Neuronal stem cell (in vitro differentiated cells): ENCODE results near the gene CDK17.

Experiments
- DNase-seq: peaks from one replicate; pipeline ENCODE4 v3.0.0-alpha.2; 2013; ENCODE audit warnings: low spot score
- H2AFZ ChIP-seq: one replicate; pipeline ENCODE4 v1.6.1; 2013; ENCODE audit warnings: mild to moderate bottlenecking, low read length, inconsistent platforms
- H2AK5ac ChIP-seq: 2 replicates; pipeline ENCODE4 v1.6.1; 2013; ENCODE audit warnings: low read depth, mild to moderate bottlenecking, inconsistent platforms, low read length, moderate library complexity, mixed read lengths
- H2BK120ac ChIP-seq: 2 replicates; pipeline ENCODE4 v1.6.1; 2013; ENCODE audit warnings: low read depth, mild to moderate bottlenecking, inconsistent platforms, low read length, moderate library complexity, mixed read lengths
- H2BK12ac ChIP-seq: one replicate; pipeline ENCODE4 v1.6.1; 2013; ENCODE audit warnings: low read length, inconsistent platforms
- H2BK15ac ChIP-seq: 2 replicates; pipeline ENCODE4 v1.6.1; 2013; ENCODE audit warnings: mild to moderate bottlenecking, low read length, inconsistent platforms, mixed read lengths
- H2BK5ac ChIP-seq: one replicate; pipeline ENCODE4 v1.6.1; 2013; ENCODE audit warnings: inconsistent platforms, mild to moderate bottlenecking, low read length, moderate library complexity
- H3K14ac ChIP-seq: one replicate; pipeline ENCODE4 v1.6.1; 2013; ENCODE audit warnings: low read length, inconsistent platforms
- H3K18ac ChIP-seq: 2 replicates; pipeline ENCODE4 v1.6.1; 2013; ENCODE audit warnings: low read length, inconsistent platforms
- H3K23ac ChIP-seq: 2 replicates; pipeline ENCODE4 v1.6.1; 2013; ENCODE audit warnings: low read depth, mild to moderate bottlenecking, mixed read lengths, low read length, inconsistent platforms; ENCODE audit not compliant: poor library complexity
- H3K27ac ChIP-seq: replicated peaks from 3 replicates; pipeline ENCODE4 v1.5.1; 2013; ENCODE audit warnings: low read length, inconsistent platforms
- H3K27me3 ChIP-seq, 3 experiments: 2 replicates each; pipeline ENCODE4 v1.6.1; 2013; ENCODE audit warnings: low read length in 3 of 3, mild to moderate bottlenecking in 2 of 3, inconsistent platforms in 1 of 3, low read depth in 1 of 3, mixed read lengths in 1 of 3, moderate library complexity in 1 of 3; ENCODE audit not compliant: control insufficient read depth in 3 of 3, insufficient read depth in 3 of 3
- H3K36me3 ChIP-seq, 2 donors: replicated peaks in 1 of 2; 2 replicates each; pipeline ENCODE4 v1.6.1; 2013; ENCODE audit warnings: low read length in 2 of 2; ENCODE audit not compliant: control insufficient read depth in 2 of 2, insufficient read depth in 2 of 2
- H3K4ac ChIP-seq: 2 replicates; pipeline ENCODE4 v1.6.1; 2013; ENCODE audit warnings: inconsistent platforms, mild to moderate bottlenecking, low read length, moderate library complexity
- H3K4me1 ChIP-seq, 2 donors: 1 replicate in 1 of 2; 2 replicates in 1 of 2; pipeline ENCODE4 v1.6.1; 2013; ENCODE audit warnings: low read length in 2 of 2, low read depth in 1 of 2; ENCODE audit not compliant: control insufficient read depth in 2 of 2, insufficient read depth in 1 of 2
- H3K4me2 ChIP-seq: one replicate; pipeline ENCODE4 v1.6.1; 2013; ENCODE audit warnings: mild to moderate bottlenecking, low read length, inconsistent platforms; ENCODE audit not compliant: insufficient read depth, poor library complexity, severe bottlenecking
- H3K4me3 ChIP-seq, 2 donors: 2 replicates each; pipeline ENCODE4 v1.5.1; 2013; ENCODE audit warnings: low read length in 2 of 2, mild to moderate bottlenecking in 2 of 2, inconsistent platforms in 1 of 2, moderate library complexity in 1 of 2
- H3K79me1 ChIP-seq: one replicate; pipeline ENCODE4 v1.6.1; 2013; ENCODE audit warnings: low read depth, mild to moderate bottlenecking, inconsistent platforms, low read length, moderate library complexity
- H3K9ac ChIP-seq: one replicate; pipeline ENCODE4 v1.6.1; 2013; ENCODE audit warnings: mild to moderate bottlenecking, low read depth, low read length, inconsistent platforms; ENCODE audit not compliant: poor library complexity
- H3K9me3 ChIP-seq, 2 donors: replicated peaks in 1 of 2; 2 replicates each; pipeline versions ENCODE3 to v1.6.1; 2013; ENCODE audit warnings: low read length in 2 of 2, mild to moderate bottlenecking in 2 of 2, inconsistent platforms in 1 of 2, low read depth in 1 of 2, mixed read lengths in 1 of 2, moderate library complexity in 1 of 2; ENCODE audit not compliant: control insufficient read depth in 2 of 2, insufficient read depth in 1 of 2
- H4K8ac ChIP-seq: one replicate; pipeline ENCODE4 v1.6.1; 2013; ENCODE audit warnings: low read depth, mild to moderate bottlenecking, inconsistent platforms, low read length, moderate library complexity
- H4K91ac ChIP-seq: one replicate; pipeline ENCODE4 v1.6.1; 2013; ENCODE audit warnings: low read length, low read depth, mild to moderate bottlenecking, inconsistent platforms; ENCODE audit not compliant: poor library complexity
- WGBS, 2 donors: extraction: QIAGEN DNeasy Blood & Tissue Kit; methylation state at CpG; one replicate each; pipeline ENCODE4 v1.1.7; 2013; ENCODE audit warnings: missing lambda C conversion rate in 2 of 2, mixed read lengths in 1 of 2; ENCODE audit not compliant: insufficient read length in 2 of 2, insufficient replicate concordance in 1 of 2; ENCODE audit errors: extremely low coverage in 2 of 2; 5-methylcytosine and 5-hydroxymethylcytosine counted together

The CDK17 gene

DNA sequence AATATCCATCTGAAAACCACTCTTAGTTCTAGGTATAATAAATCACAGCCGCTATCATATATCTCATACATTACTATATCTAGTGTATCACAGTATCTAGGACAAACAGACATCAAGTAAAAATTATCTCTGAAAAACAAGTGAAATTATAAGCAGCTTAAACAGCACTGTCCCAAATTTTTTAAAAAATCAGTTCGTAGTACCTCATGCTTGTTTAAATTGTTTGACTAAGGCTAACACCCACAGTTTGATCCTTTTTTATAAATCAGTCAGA, 33.9 kb downstream of the CDK17 start:
- Histone ChIP-seq H2BK15ac (no peak overlapping the region), H3K4me3 (no peak overlapping the region)

DNA sequence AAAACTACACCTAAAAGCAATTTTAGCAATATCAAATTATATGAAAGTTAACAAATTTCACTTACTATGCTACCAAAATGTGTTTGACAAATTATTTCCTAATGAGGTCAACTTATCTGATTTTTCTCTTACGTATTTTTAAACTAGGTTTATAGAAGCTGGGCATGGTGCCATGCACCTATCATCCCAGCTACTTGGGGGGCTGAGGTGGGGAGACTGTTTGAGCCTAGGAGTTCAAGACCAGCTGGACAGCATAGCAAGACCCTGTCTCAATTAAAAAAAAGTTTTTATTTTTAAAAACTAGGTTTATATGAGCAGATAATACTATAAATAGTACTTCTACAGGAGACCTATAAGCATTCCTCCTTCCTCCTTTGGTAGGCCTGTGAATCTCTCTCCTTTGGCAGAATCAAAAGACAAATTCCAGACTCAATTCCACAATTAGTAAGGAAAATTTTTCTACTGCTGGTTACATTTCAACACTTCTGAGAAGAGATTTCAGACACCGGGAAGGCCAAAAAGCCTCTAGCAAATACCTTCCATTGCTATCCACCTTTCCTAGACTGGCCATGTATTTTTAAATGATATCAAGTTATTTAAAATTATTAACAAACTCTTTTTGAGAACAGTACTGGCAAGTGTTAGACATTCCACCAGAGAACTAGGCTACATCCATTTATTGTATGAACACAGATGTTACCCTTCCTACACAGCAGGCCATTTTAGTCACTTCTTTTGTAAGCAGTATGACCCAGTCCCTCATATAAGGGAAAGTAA, 34.4 kb downstream of the CDK17 start:
- Histone ChIP-seq H3K18ac (no peak overlapping the region), H4K8ac (no peak overlapping the region), H3K9me3 (peaks cover 0 to 6% of the 10 kb centered on the region in 2 donors), H2AK5ac (no peak overlapping the region), H3K23ac (no peak overlapping the region), H3K9ac (no peak overlapping the region), H2BK120ac (no peak overlapping the region), H3K79me1 (no peaks in the 10 kb centered on the region), H3K14ac (no peak overlapping the region), H3K4ac (no peak overlapping the region), H2BK12ac (no peak overlapping the region), H2BK15ac (no peak overlapping the region), H3K4me1 (peaks cover 4 to 8% of the 10 kb centered on the region in 2 donors), H3K4me3 (no peak overlapping the region), H3K27me3 (no peaks in the 10 kb centered on the region), H2BK5ac (no peak overlapping the region), H4K91ac (no peak overlapping the region), H3K4me2 (no peak overlapping the region), H3K36me3 (no peaks in the 10 kb centered on the region), H2AFZ (no peak overlapping the region), H3K27ac (no peak overlapping the region)
- WGBS, 2 donors = no CpG with 5 or more reads among the region's 2 CpGs
- DNase-seq = no peak

More for the DNA sequence above, 33.9 kb downstream of the CDK17 start:
- Histone ChIP-seq H3K4me2 (no peak overlapping the region), H2AK5ac (no peak overlapping the region), H3K27me3 (no peaks in the 10 kb centered on the region), H3K79me1 (no peaks in the 10 kb centered on the region), H3K14ac (no peak overlapping the region), H3K4me1 (peaks cover 0 to 2% of the 10 kb centered on the region in 2 donors), H3K36me3 (no peaks in the 10 kb centered on the region), H3K18ac (no peak overlapping the region), H4K8ac (no peak overlapping the region), H2BK120ac (no peak overlapping the region), H4K91ac (no peak overlapping the region), H3K27ac (no peak overlapping the region), H2AFZ (no peak overlapping the region), H3K9me3 (peaks cover 0 to 6% of the 10 kb centered on the region in 2 donors), H3K4ac (no peak overlapping the region), H3K9ac (no peak overlapping the region), H2BK12ac (no peak overlapping the region), H2BK5ac (no peak overlapping the region), H3K23ac (no peak overlapping the region)
- DNase-seq = no peak
- WGBS, 2 donors = no CpG with 5 or more reads among the region's 2 CpGs

DNA sequence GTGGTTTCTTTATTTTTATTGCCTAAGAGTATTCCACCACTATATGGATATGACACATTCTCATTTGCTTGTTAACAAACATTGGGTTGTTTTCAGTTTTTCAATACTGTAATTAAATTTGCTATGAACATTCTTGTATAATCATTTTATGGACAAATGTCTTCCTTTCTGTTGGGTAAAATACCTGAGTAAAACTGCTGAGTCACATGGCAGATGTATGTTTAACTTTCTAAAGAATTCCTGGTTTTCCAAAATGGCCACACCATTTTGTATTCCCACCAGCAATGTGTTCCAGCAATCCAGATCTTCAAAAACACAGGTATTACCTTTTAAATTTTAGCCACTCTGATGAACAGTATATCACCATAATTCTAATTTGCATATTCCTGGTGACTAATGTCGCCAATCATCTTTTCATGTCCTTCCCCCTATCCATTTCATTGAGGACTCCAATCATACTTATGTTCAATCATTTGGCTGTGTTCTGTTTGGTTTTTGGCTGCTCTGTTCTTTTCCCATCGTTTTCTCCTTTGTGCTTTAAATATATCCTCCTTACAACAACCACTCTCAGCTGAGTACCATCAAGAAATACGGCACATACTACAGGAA, 36.0 kb downstream of the CDK17 start:
- Histone ChIP-seq H3K4me3 (no peak overlapping the region), H3K18ac (no peak overlapping the region), H2AFZ (no peak overlapping the region), H3K79me1 (no peaks in the 10 kb centered on the region), H2BK5ac (no peak overlapping the region), H2BK12ac (no peak overlapping the region), H4K8ac (no peak overlapping the region), H2AK5ac (no peak overlapping the region), H3K36me3 (no peaks in the 10 kb centered on the region), H3K4ac (no peak overlapping the region), H4K91ac (no peak overlapping the region), H3K23ac (no peak overlapping the region), H2BK15ac (no peak overlapping the region), H3K14ac (no peak overlapping the region), H3K4me2 (no peak overlapping the region), H2BK120ac (no peak overlapping the region), H3K9ac (no peak overlapping the region), H3K27ac (no peak overlapping the region), H3K27me3 (no peaks in the 10 kb centered on the region), H3K4me1 (peaks cover 4 to 8% of the 10 kb centered on the region in 2 donors), H3K9me3 (peaks cover 0 to 6% of the 10 kb centered on the region in 2 donors)
- no peak for DNase-seq
- no CpG with 5 or more reads among the region's 3 CpGs for WGBS, 2 donors

DNA sequence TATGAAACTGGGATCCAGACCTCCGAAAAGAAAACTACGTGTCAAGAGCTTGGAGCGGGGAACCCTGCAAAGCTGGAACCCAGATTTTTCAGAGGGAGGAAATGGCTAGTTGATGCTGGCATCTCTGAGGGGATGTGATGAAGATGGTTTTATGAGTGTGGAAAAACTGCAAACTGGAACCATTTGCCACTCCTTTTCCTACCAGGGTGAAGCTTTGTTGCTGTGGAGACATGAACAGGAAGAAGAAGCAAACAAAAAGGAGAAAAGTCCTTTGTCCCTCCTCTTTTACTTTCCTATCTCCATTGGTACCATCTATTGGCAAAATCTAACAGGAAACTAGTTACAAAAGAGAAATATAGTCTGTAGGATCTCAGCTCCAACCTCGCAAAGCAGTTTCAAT, 39.2 kb downstream of the CDK17 start:
- Histone ChIP-seq H3K4ac (no peak overlapping the region), H3K79me1 (no peaks in the 10 kb centered on the region), H2BK12ac (no peak overlapping the region), H3K36me3 (no peaks in the 10 kb centered on the region), H3K9ac (no peak overlapping the region), H3K18ac (no peak overlapping the region), H2BK5ac (no peak overlapping the region), H3K4me3 (no peak overlapping the region), H3K9me3 (peaks cover 0 to 6% of the 10 kb centered on the region in 2 donors), H3K4me2 (no peak overlapping the region), H2AFZ (peak overlapping the region; percentile 3), H4K91ac (no peak overlapping the region), H3K27me3 (no peaks in the 10 kb centered on the region), H4K8ac (no peak overlapping the region), H3K4me1 (peaks cover 4 to 6% of the 10 kb centered on the region in 2 donors), H3K27ac (no peak overlapping the region), H3K14ac (no peak overlapping the region), H3K23ac (no peak overlapping the region), H2BK15ac (no peak overlapping the region), H2BK120ac (no peak overlapping the region), H2AK5ac (no peak overlapping the region)
- DNase-seq = no peak
- WGBS, 2 donors = no CpG with 5 or more reads among the region's 4 CpGs
